Stomach (tissue), 9 donors: ENCODE measurements around the gene CCDC51. TPM values are rescaled to one million over a fixed set of nuclear protein-coding genes. Genes with fewer than 3 reads are reported as not detected.

Experiments used
- DNase-seq, 2 donors: peaks; one replicate each; pipeline versions ENCODE4 v3.0.0 to v3.0.0-alpha.2; 2013 to 2019
- H3K27ac ChIP-seq, 5 donors: fragments of 200-600 bp in 4 of 5; sonication (generic) in 4 of 5; one replicate each; pipeline ENCODE4 v1.5.1; 2013 to 2019; ENCODE audit warnings: mild to moderate bottlenecking in 1 of 5, moderate library complexity in 1 of 5
- H3K27me3 ChIP-seq, 3 donors: fragments of 200-600 bp; sonication (generic); one replicate each; pipeline ENCODE4 v1.5.1; 2017 to 2019; ENCODE audit warnings: mixed run types in 1 of 3
- H3K36me3 ChIP-seq, 4 donors: fragments of 200-600 bp; sonication (generic); 1 replicate in 3 of 4; 2 replicates in 1 of 4; pipeline ENCODE4 v1.5.1; 2016 to 2019
- H3K4me1 ChIP-seq, 4 donors: fragments of 200-600 bp; sonication (generic); one replicate each; pipeline ENCODE4 v1.5.1; 2016 to 2019
- H3K4me3 ChIP-seq, 4 donors: fragments of 200-600 bp; sonication (generic) in 3 of 4; one replicate each; pipeline ENCODE4 v1.5.1; 2016 to 2019; ENCODE audit warnings: mild to moderate bottlenecking in 1 of 4
- H3K9me3 ChIP-seq, 4 donors: fragments of 200-600 bp; sonication (generic); one replicate each; pipeline ENCODE4 v1.5.1; 2016 to 2019
- EP300 ChIP-seq: sonication (generic); formaldehyde crosslinking; IDR thresholded peaks from one replicate; pipeline ENCODE4 v1.6.1; 2017; ENCODE audit warnings: antibody characterized with exemption
- POLR2A ChIP-seq, 4 donors: fragments of 450-650 bp; IDR thresholded peaks; one replicate each; pipeline ENCODE4 v1.6.1; 2016; ENCODE audit warnings: antibody characterized with exemption in 4 of 4, control low read depth in 2 of 4, mild to moderate bottlenecking in 1 of 4, moderate library complexity in 1 of 4
- POLR2AphosphoS5 ChIP-seq, 3 donors: sonication (generic); formaldehyde crosslinking; IDR thresholded peaks; one replicate each; pipeline ENCODE4 v1.6.1; 2016; ENCODE audit warnings: antibody characterized with exemption in 3 of 3
- WGBS, 5 donors: extraction: QIAGEN DNeasy Blood & Tissue Kit in 3 of 5; methylation state at CpG; one replicate each; pipeline versions ENCODE4 v1.1.5 to v1.1.7; 2013 to 2018; 5-methylcytosine and 5-hydroxymethylcytosine counted together
- intact Hi-C: fragments of 100-400 bp; cut with DNase I; formaldehyde crosslinking; loops from one replicate; pipeline ENCODE4 v1.15.1; 2023; ENCODE audit warnings: low total_unique reads
- polyA plus RNA-seq, 3 donors: library from polyadenylated mRNA; stranded (reverse); fragments of 200-250 nt; gene quantifications; one replicate each; pipeline ENCODE4 v1.2.3, GENCODE V29; 2013
- total RNA-seq, 5 donors: library from RNA; depleted of rRNA; stranded (reverse); fragments of >200 nt; gene quantifications; one replicate each; pipeline versions ENCODE4 v1.1.0 to v1.2.3, GENCODE V29; 2014 to 2016
- TF ChIP-seq, protein P1 (sequence below), 7 experiments: fragments of 450-650 bp in 4 of 7; fragments of 200-600 bp in 3 of 7; sonication (generic) in 3 of 7; IDR thresholded peaks; one replicate each; pipeline ENCODE4 v1.5.1; 2016 to 2019; ENCODE audit warnings: antibody characterized with exemption in 7 of 7, control low read depth in 2 of 7, mild to moderate bottlenecking in 1 of 7
- donor health status: healthy with polysubstance abuse.
- donor health status: Bipolar disorder and iron deficiency.
- donor health status: healthy.

CCDC51 gene
- total and polyA plus RNA-seq, 8 donors: 1.8 to 12.5 (median 8.3) TPM

DNA sequence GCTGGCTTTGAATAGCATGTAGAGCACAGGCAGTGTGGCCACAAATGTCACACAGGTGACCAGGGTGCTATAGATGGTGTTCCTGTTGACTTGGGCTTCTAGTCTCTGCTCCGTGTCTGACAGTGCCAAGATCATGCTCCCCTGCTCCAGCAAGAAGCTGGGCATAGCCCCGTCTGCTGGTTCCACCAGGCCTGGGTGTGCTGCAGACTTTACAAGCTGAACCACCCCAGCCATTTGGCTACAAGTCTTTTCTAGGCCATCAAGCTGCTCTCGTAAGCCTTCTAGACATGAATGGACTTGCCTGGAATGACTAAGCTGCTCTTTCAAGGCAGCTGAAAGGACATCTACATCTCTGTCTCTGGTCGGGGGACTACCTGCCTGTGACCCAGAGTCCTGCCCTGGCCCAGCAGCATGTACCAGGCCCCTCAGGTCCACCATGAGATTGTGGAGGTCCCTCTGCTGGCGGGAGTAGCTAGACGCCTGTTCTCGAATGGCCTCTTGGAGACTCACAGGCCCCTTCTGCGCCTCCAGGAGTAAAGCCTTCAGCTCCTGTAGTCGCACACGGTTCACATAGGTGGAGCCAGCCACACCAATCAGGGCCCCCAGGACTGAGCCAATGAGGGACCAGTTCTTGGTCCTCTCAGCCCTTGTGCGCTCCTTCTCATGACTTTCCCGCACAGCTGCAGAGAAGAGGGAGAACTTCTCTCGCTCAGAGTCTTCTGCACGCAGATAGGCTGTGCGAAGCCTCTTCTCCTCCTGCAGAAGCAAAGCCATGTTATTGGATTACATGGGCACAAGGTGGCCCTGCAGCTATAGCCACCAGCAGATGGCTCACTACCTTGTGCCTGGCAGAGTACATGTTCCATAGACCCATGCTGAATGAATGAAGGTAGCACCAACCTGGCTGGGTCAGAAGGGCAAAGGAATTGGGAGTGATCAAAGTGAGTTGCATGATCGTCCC, 7.2 kb downstream of the CCDC51 start:
- intact Hi-C loops: no loop called here
- Histone ChIP-seq H3K27me3 (peaks cover 0 to 5% (median 0%) of the 10 kb centered on the region in 3 donors), H3K4me1 (peaks cover 36 to 67% (median 39%) of the 10 kb centered on the region in 4 donors), H3K9me3 (no peaks in the 10 kb centered on the region), H3K4me3 (no peak overlapping the region), H3K36me3 (peaks cover 8 to 22% (median 18%) of the 10 kb centered on the region in 4 donors), H3K27ac (peak overlapping the region in 3 of 5 donors; percentile 59 to 96 (median 66))
- 70 to 83% (median 81%) methylated on average over 9 to 16 of the region's 16 CpGs for whole genome bisulfite sequencing, 5 donors
- peak in 1 of 2 donors; percentile 52 for DNase-seq
- TF ChIP-seq EP300: no peak
- TF ChIP-seq POLR2AphosphoS5 (IDR thresholded peaks at IDR 0.05): no peak
- no peak for TF ChIP-seq POLR2A (IDR thresholded peaks at IDR 0.05)
- TF ChIP-seq, protein P1, sequence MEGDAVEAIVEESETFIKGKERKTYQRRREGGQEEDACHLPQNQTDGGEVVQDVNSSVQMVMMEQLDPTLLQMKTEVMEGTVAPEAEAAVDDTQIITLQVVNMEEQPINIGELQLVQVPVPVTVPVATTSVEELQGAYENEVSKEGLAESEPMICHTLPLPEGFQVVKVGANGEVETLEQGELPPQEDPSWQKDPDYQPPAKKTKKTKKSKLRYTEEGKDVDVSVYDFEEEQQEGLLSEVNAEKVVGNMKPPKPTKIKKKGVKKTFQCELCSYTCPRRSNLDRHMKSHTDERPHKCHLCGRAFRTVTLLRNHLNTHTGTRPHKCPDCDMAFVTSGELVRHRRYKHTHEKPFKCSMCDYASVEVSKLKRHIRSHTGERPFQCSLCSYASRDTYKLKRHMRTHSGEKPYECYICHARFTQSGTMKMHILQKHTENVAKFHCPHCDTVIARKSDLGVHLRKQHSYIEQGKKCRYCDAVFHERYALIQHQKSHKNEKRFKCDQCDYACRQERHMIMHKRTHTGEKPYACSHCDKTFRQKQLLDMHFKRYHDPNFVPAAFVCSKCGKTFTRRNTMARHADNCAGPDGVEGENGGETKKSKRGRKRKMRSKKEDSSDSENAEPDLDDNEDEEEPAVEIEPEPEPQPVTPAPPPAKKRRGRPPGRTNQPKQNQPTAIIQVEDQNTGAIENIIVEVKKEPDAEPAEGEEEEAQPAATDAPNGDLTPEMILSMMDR (IDR thresholded peaks at IDR 0.05): no peak

DNA sequence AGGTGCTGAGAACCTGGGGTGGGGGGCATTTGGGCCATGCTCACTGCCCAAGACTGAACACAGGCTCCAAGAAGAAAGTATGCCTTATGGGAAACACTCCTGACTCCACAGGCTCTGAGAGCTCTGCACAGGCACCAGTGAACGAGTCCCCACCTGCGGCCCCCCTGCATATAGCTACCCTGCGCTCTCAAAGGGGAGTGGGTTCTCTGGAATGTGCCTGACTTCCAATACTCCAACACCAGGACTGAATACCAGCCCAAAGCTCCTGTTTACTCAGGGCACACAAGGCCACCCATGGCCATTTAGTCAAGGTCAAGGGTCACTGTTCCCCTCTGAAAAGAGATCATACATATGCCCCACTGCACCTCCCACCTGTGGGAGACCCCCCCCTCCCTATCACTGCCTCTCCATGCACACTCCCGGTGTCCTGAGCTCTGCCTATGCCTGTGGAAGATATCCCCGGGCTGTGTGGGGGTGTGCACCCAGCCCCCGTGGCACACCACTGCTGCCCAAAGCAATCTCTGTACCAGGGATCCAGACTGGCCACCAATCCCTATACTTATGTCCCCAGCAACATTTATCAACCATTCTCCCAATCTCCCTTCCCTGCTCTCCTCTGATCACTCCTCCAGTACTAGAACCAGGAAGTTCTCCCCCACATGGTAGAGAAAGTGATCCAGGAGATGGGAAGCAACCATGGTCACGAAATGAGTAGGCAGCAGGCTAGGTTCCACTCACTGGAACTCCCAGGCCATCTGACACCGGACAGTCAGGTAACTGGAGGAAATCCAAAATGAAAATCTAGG, 8.5 kb downstream of the CCDC51 start:
- no peak for DNase-seq
- peaks cover 0 to 5% (median 0%) of the 10 kb centered on the region in 3 donors for H3K27me3 ChIP-seq
- TF ChIP-seq POLR2AphosphoS5 (IDR thresholded peaks at IDR 0.05): no peak
- no peak for TF ChIP-seq POLR2A (IDR thresholded peaks at IDR 0.05)
- TF ChIP-seq EP300: no peak
- TF ChIP-seq, protein P1 (IDR thresholded peaks at IDR 0.05): no peak
- 73 to 83% (median 78%) methylated on average over 8 of the region's 8 CpGs for WGBS, 5 donors
- no peak overlapping the region for H3K4me3 ChIP-seq
- peaks cover 8 to 22% (median 18%) of the 10 kb centered on the region in 4 donors for H3K36me3 ChIP-seq
- H3K27ac ChIP-seq: peak overlapping the region in 4 of 5 donors; percentile 92 to 97 (median 94)
- peaks cover 49 to 79% (median 52%) of the 10 kb centered on the region in 4 donors for H3K4me1 ChIP-seq
- intact Hi-C loops: no loop called here
- no peaks in the 10 kb centered on the region for H3K9me3 ChIP-seq

DNA sequence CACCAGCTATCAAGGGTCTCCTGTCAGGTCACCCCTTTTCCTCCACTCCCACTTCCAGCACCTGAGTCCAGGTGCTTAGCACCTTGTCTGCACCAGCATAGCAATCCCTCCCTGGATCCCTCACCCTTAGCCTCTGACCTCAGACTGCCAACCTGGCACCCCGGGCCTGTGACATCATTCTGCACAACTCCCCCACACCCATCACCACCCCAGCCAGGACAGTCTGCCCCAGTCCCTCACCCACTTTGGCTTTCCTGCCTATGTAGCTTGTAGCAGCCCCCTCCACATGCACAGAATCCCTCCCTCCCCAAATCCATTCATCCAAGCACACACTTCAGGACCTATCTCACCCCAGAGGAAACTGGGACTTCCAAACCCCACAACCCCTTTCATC, 9.2 kb downstream of the CCDC51 start:
- intact Hi-C loops: no loop called here

More for the DNA sequence above, 9.2 kb downstream of the CCDC51 start:
- peaks cover 56 to 79% (median 59%) of the 10 kb centered on the region in 4 donors for H3K4me1 ChIP-seq
- TF ChIP-seq POLR2A (IDR thresholded peaks at IDR 0.05): no peak
- no peak for TF ChIP-seq EP300
- TF ChIP-seq POLR2AphosphoS5 (IDR thresholded peaks at IDR 0.05): no peak
- TF ChIP-seq, protein P1 (IDR thresholded peaks at IDR 0.05): no peak
- peak overlapping the region; percentile 90 to 97 (median 93) for H3K27ac ChIP-seq
- no peaks in the 10 kb centered on the region for H3K9me3 ChIP-seq
- H3K36me3 ChIP-seq: peaks cover 8 to 22% (median 18%) of the 10 kb centered on the region in 4 donors
- peaks cover 0 to 5% (median 0%) of the 10 kb centered on the region in 3 donors for H3K27me3 ChIP-seq
- 41 to 62% (median 44%) methylated on average over 1 of the region's 1 CpG for WGBS, 5 donors
- H3K4me3 ChIP-seq: no peak overlapping the region
- no peak for DNase-seq
